H9 (cell line): ENCODE measurements around the gene NUP35. TPM values are rescaled to one million over a fixed set of nuclear protein-coding genes. Genes with fewer than 3 reads are reported as not detected.
A peak's percentile ranks its signal among the peaks of the same experiment; 100 is the strongest.

ENCODE experiments used
- DNase-seq: peaks from one replicate; pipeline ENCODE4 v3.0.0-alpha.2; 2017
- H2AFZ ChIP-seq: one replicate; pipeline ENCODE4 v1.6.1; 2013; ENCODE audit warnings: mild to moderate bottlenecking, low read length, control low read depth, moderate library complexity
- H2AK5ac ChIP-seq: 2 replicates; pipeline ENCODE4 v1.6.1; 2013; ENCODE audit warnings: low read length, control low read depth, mixed read lengths; ENCODE audit not compliant: insufficient read length
- H2BK120ac ChIP-seq: one replicate; pipeline ENCODE4 v1.6.1; 2013; ENCODE audit warnings: low read depth, mild to moderate bottlenecking, low read length, control low read depth, inconsistent platforms; ENCODE audit not compliant: poor library complexity, severe bottlenecking
- H2BK12ac ChIP-seq: 2 replicates; pipeline ENCODE4 v1.6.1; 2013; ENCODE audit warnings: low read length, control low read depth, mixed read lengths, low read depth; ENCODE audit not compliant: insufficient read length
- H2BK15ac ChIP-seq: 2 replicates; pipeline ENCODE4 v1.6.1; 2013; ENCODE audit warnings: low read depth, low read length, control low read depth
- H2BK20ac ChIP-seq: one replicate; pipeline ENCODE4 v1.6.1; 2013; ENCODE audit warnings: low read depth, mild to moderate bottlenecking, low read length, control low read depth, inconsistent platforms; ENCODE audit not compliant: poor library complexity, severe bottlenecking
- H2BK5ac ChIP-seq: 2 replicates; pipeline ENCODE4 v1.6.1; 2013; ENCODE audit warnings: low read length, control low read depth, mixed read lengths; ENCODE audit not compliant: insufficient read length
- H3K14ac ChIP-seq: 2 replicates; pipeline ENCODE4 v1.6.1; 2013; ENCODE audit warnings: low read length, control low read depth; ENCODE audit not compliant: insufficient read depth
- H3K18ac ChIP-seq: 2 replicates; pipeline ENCODE4 v1.6.1; 2013; ENCODE audit warnings: low read depth, mild to moderate bottlenecking, mixed read lengths, low read length, control low read depth; ENCODE audit not compliant: insufficient read length
- H3K23ac ChIP-seq: 2 replicates; pipeline ENCODE4 v1.6.1; 2013; ENCODE audit warnings: low read length, control low read depth, mixed read lengths, low read depth; ENCODE audit not compliant: insufficient read length
- H3K23me2 ChIP-seq: 2 replicates; pipeline ENCODE4 v1.6.1; 2013; ENCODE audit warnings: low read depth, mild to moderate bottlenecking, mixed read lengths, low read length, control low read depth; ENCODE audit not compliant: insufficient read length, poor library complexity, severe bottlenecking
- H3K27ac ChIP-seq: 2 replicates; pipeline ENCODE4 v1.5.1; 2013; ENCODE audit warnings: low read length, control low read depth, mixed read lengths, low read depth; ENCODE audit not compliant: insufficient read length
- H3K27me3 ChIP-seq: 2 replicates; pipeline ENCODE4 v1.6.1; 2013; ENCODE audit warnings: low read length, control low read depth, inconsistent platforms; ENCODE audit not compliant: insufficient read depth
- H3K4ac ChIP-seq: 2 replicates; pipeline ENCODE4 v1.6.1; 2013; ENCODE audit warnings: low read depth, mild to moderate bottlenecking, control low read depth, inconsistent platforms, low read length, moderate library complexity
- H3K4me1 ChIP-seq: 2 replicates; pipeline ENCODE4 v1.6.1; 2013; ENCODE audit warnings: low read length, control low read depth, inconsistent platforms; ENCODE audit not compliant: insufficient read depth
- H3K4me2 ChIP-seq: 2 replicates; pipeline ENCODE4 v1.6.1; 2013; ENCODE audit warnings: low read length, control low read depth, mixed read lengths; ENCODE audit not compliant: insufficient read length, insufficient read depth
- H3K56ac ChIP-seq: 2 replicates; pipeline ENCODE4 v1.6.1; 2013; ENCODE audit warnings: low read depth, mild to moderate bottlenecking, mixed read lengths, low read length, control low read depth; ENCODE audit not compliant: insufficient read length
- H3K79me1 ChIP-seq: 2 replicates; pipeline ENCODE4 v1.6.1; 2013; ENCODE audit warnings: low read depth, mild to moderate bottlenecking, moderate library complexity, low read length, control low read depth, inconsistent platforms; ENCODE audit not compliant: insufficient read depth, poor library complexity, severe bottlenecking
- H3K79me2 ChIP-seq: 2 replicates; pipeline ENCODE4 v1.6.1; 2013; ENCODE audit warnings: low read length, control low read depth, inconsistent platforms; ENCODE audit not compliant: insufficient read depth
- H3K9ac ChIP-seq: 2 replicates; pipeline ENCODE4 v1.6.1; 2013; ENCODE audit warnings: low read length, control low read depth, mixed read lengths; ENCODE audit not compliant: insufficient read length; ENCODE audit errors: extremely low read depth
- H3K9me3 ChIP-seq: one replicate; pipeline ENCODE4 v1.6.1; 2013; ENCODE audit warnings: low read depth, low read length, inconsistent platforms; ENCODE audit not compliant: control insufficient read depth
- H3T11ph ChIP-seq: one replicate; pipeline ENCODE4 v1.6.1; 2013; ENCODE audit warnings: mild to moderate bottlenecking, low read length, control low read depth, inconsistent platforms
- H4K20me1 ChIP-seq: one replicate; pipeline ENCODE4 v1.6.1; 2013; ENCODE audit not compliant: control insufficient read depth, insufficient read length, insufficient read depth
- H4K5ac ChIP-seq: 2 replicates; pipeline ENCODE4 v1.6.1; 2013; ENCODE audit warnings: low read depth, mild to moderate bottlenecking, mixed read lengths, low read length, control low read depth; ENCODE audit not compliant: insufficient read length
- H4K8ac ChIP-seq: replicated peaks from 2 replicates; pipeline ENCODE4 v1.6.1; 2013; ENCODE audit warnings: low read length, control low read depth, mixed read lengths, low read depth; ENCODE audit not compliant: insufficient read length
- H4K91ac ChIP-seq: 2 replicates; pipeline ENCODE4 v1.6.1; 2013; ENCODE audit warnings: low read depth, mild to moderate bottlenecking, moderate library complexity, mixed read lengths, low read length, control low read depth; ENCODE audit not compliant: insufficient read length
- H3K27ac Mint-ChIP-seq, 3 experiments: 2 replicates in 2 of 3; 3 replicates in 1 of 3; pipeline ENCODE4 v1.8.0; 2020 to 2021; ENCODE audit warnings: mixed read lengths in 3 of 3, mild to moderate bottlenecking in 1 of 3, moderate library complexity in 1 of 3
- H3K27me3 Mint-ChIP-seq: 2 replicates; pipeline ENCODE4 v1.8.0; 2021; ENCODE audit warnings: low read depth, mild to moderate bottlenecking, moderate library complexity, mixed read lengths
- H3K36me3 Mint-ChIP-seq, 3 experiments: 2 replicates in 2 of 3; 3 replicates in 1 of 3; pipeline ENCODE4 v1.8.0; 2020 to 2021; ENCODE audit warnings: low read depth in 3 of 3, mixed read lengths in 3 of 3; ENCODE audit not compliant: insufficient read depth in 1 of 3
- H3K4me1 Mint-ChIP-seq, 2 experiments: 2 replicates each; pipeline ENCODE4 v1.8.0; 2020; ENCODE audit warnings: mixed read lengths in 2 of 2
- H3K4me3 Mint-ChIP-seq, 2 experiments: 2 replicates in 1 of 2; 3 replicates in 1 of 2; pipeline ENCODE4 v1.8.0; 2020 to 2021; ENCODE audit warnings: mild to moderate bottlenecking in 2 of 2, mixed read lengths in 2 of 2, moderate library complexity in 1 of 2
- H3K9me3 Mint-ChIP-seq, 2 experiments: 2 replicates in 1 of 2; 3 replicates in 1 of 2; pipeline ENCODE4 v1.8.0; 2020; ENCODE audit warnings: mild to moderate bottlenecking in 2 of 2, mixed read lengths in 2 of 2, moderate library complexity in 1 of 2
- CTCF ChIP-seq: fragments of 200-600 bp; sonication (generic); conservative IDR thresholded peaks from 3 replicates; pipeline ENCODE4 v1.8.0; 2021; ENCODE audit warnings: antibody characterized with exemption, mild to moderate bottlenecking
- WGBS: extraction: QIAGEN DNeasy Blood & Tissue Kit; methylation state at CpG from one replicate; pipeline ENCODE4 v1.1.7; 2013; ENCODE audit warnings: missing lambda C conversion rate, low lambda C conversion rate, mixed read lengths; ENCODE audit not compliant: insufficient read length; ENCODE audit errors: extremely low coverage; 5-methylcytosine and 5-hydroxymethylcytosine counted together
- total RNA-seq: library from RNA; stranded (reverse); gene quantifications from 2 replicates; pipeline ENCODE4 v1.2.1, GENCODE V29; 2021

The NUP35 gene
- total RNA-seq, 1 experiment from 2014 or later: 53.6 TPM

GRCh38 chr2:183126635-183127034 lies 2.4 kb downstream of the NUP35 start:
- no peaks in the 10 kb centered on the region for H3K27me3 ChIP-seq
- no peak overlapping the region for H4K5ac ChIP-seq
- peak overlapping the region; percentile 98; a peak in 4 of 5 replicates for H3K4me3 Mint-ChIP-seq

More at GRCh38 chr2:183126635-183127034, 2.4 kb downstream of the NUP35 start:
- H3K23ac ChIP-seq: no peak overlapping the region
- H3K9ac ChIP-seq: no peak overlapping the region
- no peak overlapping the region for H2BK5ac ChIP-seq
- H4K8ac ChIP-seq: no peak overlapping the region
- H4K91ac ChIP-seq: no peak overlapping the region
- H2AFZ ChIP-seq: no peak overlapping the region
- TF ChIP-seq CTCF: no peak
- no peak overlapping the region for H3K4me2 ChIP-seq
- peaks cover 34% of the 10 kb centered on the region for H3K79me2 ChIP-seq
- peaks cover 6% of the 10 kb centered on the region for H3K23me2 ChIP-seq
- no CpG with 5 or more reads among the region's 2 CpGs for WGBS
- no peaks in the 10 kb centered on the region for H4K20me1 ChIP-seq
- H2BK12ac ChIP-seq: no peak overlapping the region
- no peaks in the 10 kb centered on the region for H3K79me1 ChIP-seq
- no peaks in the 10 kb centered on the region for H3K9me3 ChIP-seq
- no peak overlapping the region for H3K14ac ChIP-seq
- H3K4me1 ChIP-seq: no peaks in the 10 kb centered on the region
- H3K27ac Mint-ChIP-seq: no peak overlapping the region
- DNase-seq: no peak
- H3K27ac ChIP-seq: no peak overlapping the region
- no peaks in the 10 kb centered on the region for H3K9me3 Mint-ChIP-seq
- no peak overlapping the region for H3K18ac ChIP-seq
- H3K4me1 Mint-ChIP-seq: peaks cover 21% of the 10 kb centered on the region in 2 experiments
- H3K4ac ChIP-seq: no peak overlapping the region
- no peak overlapping the region for H2BK20ac ChIP-seq
- H3K36me3 Mint-ChIP-seq: peaks cover 7 to 30% (median 15%) of the 10 kb centered on the region in 3 experiments; a peak in 6 of 7 replicates
- H3K27me3 Mint-ChIP-seq: no peaks in the 10 kb centered on the region
- H2AK5ac ChIP-seq: no peak overlapping the region
- no peak overlapping the region for H2BK120ac ChIP-seq
- no peak overlapping the region for H3K56ac ChIP-seq
- H3T11ph ChIP-seq: no peak overlapping the region
- no peak overlapping the region for H2BK15ac ChIP-seq
